GM23338 (cell line): ENCODE data around the gene AMBRA1. TPM values are rescaled to one million over a fixed set of nuclear protein-coding genes. Genes with fewer than 3 reads are reported as not detected.

Source experiments
- ATAC-seq: fragments of 200-7000 bp; cut with Tn5 transposase; 3 replicates; pipeline ENCODE4 v1.9.1; 2020
- DNase-seq: peaks from one replicate; pipeline ENCODE4 v3.0.0-alpha.2; 2015; ENCODE audit warnings: low spot score
- H2AFZ ChIP-seq: fragments of 200-600 bp; sonication (generic); 2 replicates; pipeline ENCODE4 v1.8.0; 2016; ENCODE audit warnings: antibody characterized with exemption, mild to moderate bottlenecking, moderate library complexity
- H3F3A ChIP-seq: fragments of 200-600 bp; sonication (generic); replicated peaks from 2 replicates; pipeline ENCODE4 v1.8.0; 2017; ENCODE audit warnings: antibody characterized with exemption, mixed run types, low read depth
- H3K27ac ChIP-seq: fragments of 200-600 bp; sonication (generic); 2 replicates; pipeline ENCODE4 v1.6.1; 2016; ENCODE audit warnings: low read depth
- H3K27me3 ChIP-seq: fragments of 200-600 bp; sonication (generic); 2 replicates; pipeline ENCODE4 v1.8.0; 2016; ENCODE audit warnings: mild to moderate bottlenecking, mixed run types, moderate library complexity; ENCODE audit not compliant: insufficient read depth
- H3K36me3 ChIP-seq: fragments of 200-600 bp; sonication (generic); 2 replicates; pipeline ENCODE4 v1.8.0; 2016; ENCODE audit warnings: mild to moderate bottlenecking; ENCODE audit not compliant: insufficient read depth
- H3K4me1 ChIP-seq: fragments of 200-600 bp; sonication (generic); 2 replicates; pipeline ENCODE4 v1.8.0; 2016; ENCODE audit warnings: mild to moderate bottlenecking, moderate library complexity; ENCODE audit not compliant: insufficient read depth
- H3K4me2 ChIP-seq: fragments of 200-600 bp; sonication (generic); 2 replicates; pipeline ENCODE4 v1.7.1; 2017; ENCODE audit warnings: mixed run types
- H3K4me3 ChIP-seq: fragments of 200-600 bp; sonication (generic); 2 replicates; pipeline ENCODE4 v1.6.1; 2016; ENCODE audit warnings: mixed run types
- H3K79me2 ChIP-seq: fragments of 200-600 bp; sonication (generic); replicated peaks from 2 replicates; pipeline ENCODE4 v1.8.0; 2017; ENCODE audit warnings: mild to moderate bottlenecking; ENCODE audit not compliant: insufficient read depth
- H3K9me2 ChIP-seq: fragments of 200-600 bp; sonication (generic); 2 replicates; pipeline ENCODE4 v1.8.0; 2017; ENCODE audit not compliant: insufficient read depth
- H4K20me1 ChIP-seq: fragments of 200-600 bp; sonication (generic); replicated peaks from 2 replicates; pipeline ENCODE4 v1.8.0; 2017; ENCODE audit warnings: mild to moderate bottlenecking; ENCODE audit not compliant: insufficient read depth
- H3K27ac Mint-ChIP-seq: 2 replicates; pipeline ENCODE4 v1.8.0; 2020; ENCODE audit warnings: inconsistent platforms, mild to moderate bottlenecking, moderate library complexity, mixed read lengths
- H3K27me3 Mint-ChIP-seq: 3 replicates; pipeline ENCODE4 v1.8.0; 2022; ENCODE audit warnings: low read depth, mild to moderate bottlenecking, moderate library complexity, mixed read lengths, inconsistent platforms; ENCODE audit not compliant: insufficient read depth, poor library complexity
- H3K36me3 Mint-ChIP-seq: 3 replicates; pipeline ENCODE4 v1.8.0; 2021; ENCODE audit warnings: low read depth, mild to moderate bottlenecking, inconsistent platforms, moderate library complexity, mixed read lengths
- H3K4me1 Mint-ChIP-seq: 3 replicates; pipeline ENCODE4 v1.8.0; 2020; ENCODE audit warnings: mild to moderate bottlenecking, inconsistent platforms, mixed read lengths
- H3K4me3 Mint-ChIP-seq: 3 replicates; pipeline ENCODE4 v1.8.0; 2021; ENCODE audit warnings: moderate library complexity, mild to moderate bottlenecking, inconsistent platforms, mixed read lengths
- H3K9me3 Mint-ChIP-seq: 3 replicates; pipeline ENCODE4 v1.8.0; 2020; ENCODE audit warnings: moderate library complexity, mild to moderate bottlenecking, inconsistent platforms, mixed read lengths
- CREB1 ChIP-seq: fragments of 250-450 bp; sonication (Bioruptor Pico); IDR thresholded peaks from 2 replicates; pipeline ENCODE4 v1.5.0; 2020; ENCODE audit warnings: low read depth, mild to moderate bottlenecking, moderate library complexity
- ETS1 ChIP-seq: IDR thresholded peaks from 2 replicates; pipeline ENCODE4 v1.6.1; 2016; ENCODE audit warnings: antibody characterized with exemption
- EZH2 ChIP-seq: fragments of 200-600 bp; sonication (generic); IDR thresholded peaks from one replicate; pipeline ENCODE4 v1.8.0; 2017; ENCODE audit warnings: antibody characterized with exemption, mild to moderate bottlenecking, low read depth; ENCODE audit not compliant: unreplicated experiment
- EZH2phosphoT487 ChIP-seq: fragments of 200-600 bp; sonication (generic); IDR thresholded peaks from one replicate; pipeline ENCODE4 v1.8.1; 2018; ENCODE audit warnings: antibody characterized with exemption; ENCODE audit not compliant: unreplicated experiment
- JUNB ChIP-seq: IDR thresholded peaks from one replicate; pipeline ENCODE4 v1.6.1; 2016; ENCODE audit warnings: antibody characterized with exemption; ENCODE audit not compliant: unreplicated experiment
- NANOG ChIP-seq: IDR thresholded peaks from 2 replicates; pipeline ENCODE4 v1.6.1; 2016; ENCODE audit warnings: antibody characterized with exemption, borderline replicate concordance
- POLR2AphosphoS5 ChIP-seq: IDR thresholded peaks from 2 replicates; pipeline ENCODE4 v1.6.1; 2016; ENCODE audit warnings: antibody characterized with exemption, low read depth
- REST ChIP-seq: IDR thresholded peaks from one replicate; pipeline ENCODE4 v1.6.1; 2018; ENCODE audit warnings: antibody characterized with exemption; ENCODE audit not compliant: unreplicated experiment
- STAT1 ChIP-seq: IDR thresholded peaks from one replicate; pipeline ENCODE4 v1.6.1; 2016; ENCODE audit warnings: antibody characterized with exemption; ENCODE audit not compliant: unreplicated experiment
- ZNF114 ChIP-seq: fragments of 250-450 bp; sonication (Bioruptor Pico); IDR thresholded peaks from 2 replicates; pipeline ENCODE4 v1.5.0; 2020; ENCODE audit warnings: mild to moderate bottlenecking, moderate library complexity
- polyA plus RNA-seq: library from polyadenylated mRNA; unstranded; fragments of >200 nt; fragmentation: Nextera tagmentation; extraction: Ambion mirVana; gene quantifications from 2 replicates; pipeline ENCODE4 v1.2.1, GENCODE V29; 2016
- total RNA-seq: library from RNA; depleted of rRNA; stranded (reverse); fragments of >200 nt; shearing (Covaris generic); gene quantifications from 2 replicates; pipeline ENCODE4 v1.2.3, GENCODE V29; 2014
- TF ChIP-seq, protein P1 (sequence below), 2 experiments: fragments of 200-600 bp in 1 of 2; sonication (generic) in 1 of 2; conservative IDR thresholded peaks; 2 replicates each; pipeline versions ENCODE4 v1.5.1 to v1.6.1; 2016 to 2017; ENCODE audit warnings: antibody characterized with exemption in 2 of 2, low read depth in 2 of 2, mild to moderate bottlenecking in 2 of 2, moderate library complexity in 1 of 2

AMBRA1 gene
- total and polyA plus RNA-seq, 2 experiments from 2014 or later = 8.3 to 34.8 TPM

GRCh38 chr11:46554213-46555147 is 39.3 kb downstream of the AMBRA1 start:
- Histone ChIP-seq H3K36me3 (no peaks in the 10 kb centered on the region), H3K27me3 (no peaks in the 10 kb centered on the region), H3K4me3 (no peak overlapping the region), H3K4me2 (0 out of 2 replicates have a peak overlapping the region, but pooled peaks have one; percentile 27), H4K20me1 (peaks cover 3% of the 10 kb centered on the region; the same call in 1 of the 2 replicates), H2AFZ (no peak overlapping the region), H3K79me2 (peaks cover 98% of the 10 kb centered on the region), H3K27ac (peak overlapping the region; percentile 64), H3K4me1 (no peaks in the 10 kb centered on the region), H3F3A (no peaks in the 10 kb centered on the region), H3K9me2 (no peaks in the 10 kb centered on the region)
- Mint-ChIP-seq H3K9me3 (no peaks in the 10 kb centered on the region), H3K36me3 (no peaks in the 10 kb centered on the region), H3K4me3 (no peak overlapping the region), H3K4me1 (peaks cover 19% of the 10 kb centered on the region), H3K27ac (peak overlapping the region; percentile 94), H3K27me3 (peaks cover 4% of the 10 kb centered on the region)
- TF ChIP-seq EZH2phosphoT487 (no peak), POLR2AphosphoS5 (no peak), JUNB (no peak), CREB1 (CRISPR knock-in tag) (no peak), REST (no peak), ETS1 (no peak), ZNF114 (no peak)
- ATAC-seq = peak; percentile 78
- DNase-seq = peak; percentile 31

DNA sequence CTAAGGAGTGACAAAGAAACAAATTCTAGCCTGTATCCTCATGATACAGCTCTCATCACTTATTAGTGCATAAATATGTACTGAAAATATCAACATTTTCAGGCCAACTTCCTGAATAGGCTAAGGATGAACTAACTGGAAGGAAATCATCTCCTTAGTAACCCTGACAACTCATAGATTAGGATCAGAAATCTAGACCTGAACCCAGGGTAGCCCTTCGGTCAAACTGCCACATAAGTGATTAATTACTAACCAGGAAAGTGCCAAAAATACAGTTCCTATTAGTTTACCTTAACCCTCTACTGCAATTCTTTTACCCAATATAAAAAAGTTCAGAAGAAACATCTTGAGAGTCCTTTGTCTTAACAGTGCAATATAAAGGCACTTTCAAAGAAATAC is 40.0 kb downstream of the AMBRA1 start:
- Histone ChIP-seq H3K79me2 (peaks cover 98% of the 10 kb centered on the region), H3K4me3 (no peak overlapping the region), H3F3A (no peaks in the 10 kb centered on the region), H3K27me3 (no peaks in the 10 kb centered on the region), H3K4me1 (no peaks in the 10 kb centered on the region), H3K9me2 (no peaks in the 10 kb centered on the region), H2AFZ (no peak overlapping the region), H3K36me3 (no peaks in the 10 kb centered on the region), H3K27ac (peak overlapping the region; percentile 64; the same call in 1 of the 2 replicates), H4K20me1 (0 out of 2 replicates have a peak, but pooled peaks cover 3% of the 10 kb centered on the region), H3K4me2 (no peak overlapping the region)
- DNase-seq (no peak), ATAC-seq (no peak)
- H3K4me1 Mint-ChIP-seq = peaks cover 19% of the 10 kb centered on the region
- peak overlapping the region; percentile 94; the same call in 1 of the 2 replicates for H3K27ac Mint-ChIP-seq
- no peaks in the 10 kb centered on the region for H3K36me3 Mint-ChIP-seq
- H3K4me3 Mint-ChIP-seq = no peak overlapping the region
- no peaks in the 10 kb centered on the region for H3K9me3 Mint-ChIP-seq
- no peak for TF ChIP-seq EZH2
- TF ChIP-seq, protein P1, sequence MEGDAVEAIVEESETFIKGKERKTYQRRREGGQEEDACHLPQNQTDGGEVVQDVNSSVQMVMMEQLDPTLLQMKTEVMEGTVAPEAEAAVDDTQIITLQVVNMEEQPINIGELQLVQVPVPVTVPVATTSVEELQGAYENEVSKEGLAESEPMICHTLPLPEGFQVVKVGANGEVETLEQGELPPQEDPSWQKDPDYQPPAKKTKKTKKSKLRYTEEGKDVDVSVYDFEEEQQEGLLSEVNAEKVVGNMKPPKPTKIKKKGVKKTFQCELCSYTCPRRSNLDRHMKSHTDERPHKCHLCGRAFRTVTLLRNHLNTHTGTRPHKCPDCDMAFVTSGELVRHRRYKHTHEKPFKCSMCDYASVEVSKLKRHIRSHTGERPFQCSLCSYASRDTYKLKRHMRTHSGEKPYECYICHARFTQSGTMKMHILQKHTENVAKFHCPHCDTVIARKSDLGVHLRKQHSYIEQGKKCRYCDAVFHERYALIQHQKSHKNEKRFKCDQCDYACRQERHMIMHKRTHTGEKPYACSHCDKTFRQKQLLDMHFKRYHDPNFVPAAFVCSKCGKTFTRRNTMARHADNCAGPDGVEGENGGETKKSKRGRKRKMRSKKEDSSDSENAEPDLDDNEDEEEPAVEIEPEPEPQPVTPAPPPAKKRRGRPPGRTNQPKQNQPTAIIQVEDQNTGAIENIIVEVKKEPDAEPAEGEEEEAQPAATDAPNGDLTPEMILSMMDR (conservative IDR thresholded peaks at IDR 0.05; ENCODE audit: low read depth in 2 of 2) = no peak
- TF ChIP-seq ZNF114 = no peak
- no peak for TF ChIP-seq NANOG
- no peak for TF ChIP-seq STAT1
- H3K27me3 Mint-ChIP-seq = peaks cover 4% of the 10 kb centered on the region
